ENCODE measurements around the gene FBXW4. TPM values are rescaled to one million over a fixed set of nuclear protein-coding genes. Genes with fewer than 3 reads are reported as not detected.

Gene FBXW4, protein sequence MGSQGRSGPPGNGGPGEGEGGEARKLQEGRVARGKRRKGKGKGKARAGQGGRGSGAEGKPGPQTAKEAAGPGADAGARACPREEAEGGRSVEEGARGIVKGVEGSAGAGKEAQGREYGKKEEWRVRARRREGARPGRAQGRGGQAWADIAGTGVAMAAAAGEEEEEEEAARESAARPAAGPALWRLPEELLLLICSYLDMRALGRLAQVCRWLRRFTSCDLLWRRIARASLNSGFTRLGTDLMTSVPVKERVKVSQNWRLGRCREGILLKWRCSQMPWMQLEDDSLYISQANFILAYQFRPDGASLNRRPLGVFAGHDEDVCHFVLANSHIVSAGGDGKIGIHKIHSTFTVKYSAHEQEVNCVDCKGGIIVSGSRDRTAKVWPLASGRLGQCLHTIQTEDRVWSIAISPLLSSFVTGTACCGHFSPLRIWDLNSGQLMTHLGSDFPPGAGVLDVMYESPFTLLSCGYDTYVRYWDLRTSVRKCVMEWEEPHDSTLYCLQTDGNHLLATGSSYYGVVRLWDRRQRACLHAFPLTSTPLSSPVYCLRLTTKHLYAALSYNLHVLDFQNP
- 9.6 and 12.0 TPM in 2 replicates for total RNA-seq

DNA sequence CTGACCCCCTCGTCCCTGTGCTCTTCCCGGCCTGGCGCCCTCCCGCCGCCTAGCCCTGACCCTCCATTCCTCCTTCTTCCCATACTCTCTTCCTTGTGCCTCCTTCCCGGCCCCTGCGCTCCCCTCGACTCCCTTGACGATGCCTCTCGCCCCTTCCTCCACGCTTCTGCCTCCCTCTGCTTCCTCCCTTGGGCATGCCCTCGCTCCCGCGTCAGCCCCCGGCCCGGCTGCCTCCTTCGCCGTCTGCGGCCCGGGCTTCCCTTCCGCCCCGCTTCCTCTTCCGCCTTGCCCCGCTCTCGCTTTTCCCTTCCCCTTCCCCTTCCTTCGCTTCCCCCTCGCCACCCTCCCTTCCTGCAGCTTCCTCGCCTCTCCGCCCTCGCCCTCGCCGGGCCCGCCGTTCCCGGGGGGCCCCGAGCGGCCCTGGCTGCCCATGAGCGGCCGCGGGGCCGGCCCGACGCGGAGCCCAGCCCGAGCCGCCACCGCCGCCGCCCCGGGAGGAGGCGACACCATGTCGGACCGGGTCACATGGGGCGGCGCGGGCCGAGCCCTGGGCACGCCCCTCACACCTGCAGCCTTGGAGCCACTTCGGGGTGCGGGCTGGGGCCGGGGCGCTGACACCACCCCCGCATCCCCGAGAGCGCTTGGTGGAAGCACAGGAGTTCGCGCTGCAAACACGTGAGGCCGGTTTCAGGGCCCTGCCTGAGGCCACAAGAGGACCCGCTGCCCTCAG lies at the start of gene FBXW4:
FBXW4 (minus strand) TSS at position 497 of the 730 bp plus-strand sequence; CDS start at position 432, 65 bp downstream.

DNA sequence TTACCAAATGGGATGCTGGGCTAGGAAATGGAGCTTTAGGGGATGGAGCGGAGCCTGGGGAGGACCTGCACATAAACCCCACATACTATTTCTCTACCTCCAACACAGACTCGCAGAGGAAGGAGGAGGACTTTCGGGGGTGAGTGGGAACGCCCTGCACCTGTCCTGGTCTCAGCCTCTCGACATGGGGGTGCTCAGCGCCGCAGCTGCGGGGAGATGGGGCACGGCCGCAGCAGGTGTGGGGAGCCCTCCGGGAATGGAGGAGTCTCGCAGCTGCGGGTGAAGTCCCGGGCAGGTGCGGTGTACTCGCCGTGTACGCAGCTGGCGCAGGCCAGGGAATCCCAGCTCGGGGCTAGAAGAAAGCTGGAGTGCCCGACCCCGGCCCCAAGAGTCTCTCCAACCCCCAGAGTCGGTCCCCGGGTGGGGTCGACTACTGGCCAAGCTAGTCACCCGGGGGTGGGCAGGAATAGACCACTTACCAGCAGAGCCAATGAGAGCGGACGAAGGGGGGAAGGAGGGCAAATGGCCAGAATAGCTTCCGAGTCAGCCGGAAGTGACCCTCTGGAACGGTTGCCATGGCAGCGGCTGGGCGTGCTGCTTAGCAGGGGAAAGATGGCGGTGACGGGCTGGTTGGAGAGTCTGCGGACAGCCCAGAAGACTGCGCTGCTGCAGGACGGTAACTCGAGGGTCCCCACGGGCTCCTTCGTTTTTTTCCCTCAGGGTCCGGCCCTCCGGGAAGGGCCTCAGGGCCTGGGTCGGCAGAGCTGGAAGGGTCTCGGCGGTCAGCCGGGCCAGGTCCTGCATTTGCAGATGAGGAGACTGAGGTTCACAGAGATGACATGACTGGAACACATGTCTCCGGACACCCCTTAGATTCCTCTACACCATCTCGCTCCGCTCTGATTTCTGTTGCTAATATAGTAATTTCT lies 107.0 kb downstream of the FBXW4 start, which contains the start of the genes DPCD and POLL:
DPCD (plus strand) TSS at position 597 of the 929 bp plus-strand sequence; CDS start at position 613, 16 bp downstream.
POLL (minus strand) TSS at position 533 of the 929 bp plus-strand sequence. CDS start 897 bp downstream, outside the sequence.

Other genes starting within 250 kb of the FBXW4 start
- 14.3 and 14.6 TPM in 2 replicates for gene POLL, start 106.9 kb downstream of the FBXW4 start, total RNA-seq
- gene DPCD, start 106.8 kb downstream of the FBXW4 start, total RNA-seq, result 43.1 and 52.2 TPM in 2 replicates
- not detected in 2 replicates for gene FGF8, start 80.9 kb upstream of the FBXW4 start, total RNA-seq
- 133 and 157 TPM in 2 replicates for gene NPM3, start 88.3 kb upstream of the FBXW4 start, total RNA-seq
- gene OGA, start 123.3 kb upstream of the FBXW4 start, total RNA-seq, result 43.6 and 44.2 TPM in 2 replicates
- gene KCNIP2, start 148.6 kb upstream of the FBXW4 start, total RNA-seq, result not detected in 2 replicates

Measured in mammary microvascular endothelial cell (primary cell).